ENCODE results near the gene VTN. TPM values are rescaled to one million over a fixed set of nuclear protein-coding genes. Genes with fewer than 3 reads are reported as not detected.

Gene VTN
- total and polyA plus RNA-seq, 2 experiments from 2014 or later, result 0.34 TPM; not detected in 1

DNA sequence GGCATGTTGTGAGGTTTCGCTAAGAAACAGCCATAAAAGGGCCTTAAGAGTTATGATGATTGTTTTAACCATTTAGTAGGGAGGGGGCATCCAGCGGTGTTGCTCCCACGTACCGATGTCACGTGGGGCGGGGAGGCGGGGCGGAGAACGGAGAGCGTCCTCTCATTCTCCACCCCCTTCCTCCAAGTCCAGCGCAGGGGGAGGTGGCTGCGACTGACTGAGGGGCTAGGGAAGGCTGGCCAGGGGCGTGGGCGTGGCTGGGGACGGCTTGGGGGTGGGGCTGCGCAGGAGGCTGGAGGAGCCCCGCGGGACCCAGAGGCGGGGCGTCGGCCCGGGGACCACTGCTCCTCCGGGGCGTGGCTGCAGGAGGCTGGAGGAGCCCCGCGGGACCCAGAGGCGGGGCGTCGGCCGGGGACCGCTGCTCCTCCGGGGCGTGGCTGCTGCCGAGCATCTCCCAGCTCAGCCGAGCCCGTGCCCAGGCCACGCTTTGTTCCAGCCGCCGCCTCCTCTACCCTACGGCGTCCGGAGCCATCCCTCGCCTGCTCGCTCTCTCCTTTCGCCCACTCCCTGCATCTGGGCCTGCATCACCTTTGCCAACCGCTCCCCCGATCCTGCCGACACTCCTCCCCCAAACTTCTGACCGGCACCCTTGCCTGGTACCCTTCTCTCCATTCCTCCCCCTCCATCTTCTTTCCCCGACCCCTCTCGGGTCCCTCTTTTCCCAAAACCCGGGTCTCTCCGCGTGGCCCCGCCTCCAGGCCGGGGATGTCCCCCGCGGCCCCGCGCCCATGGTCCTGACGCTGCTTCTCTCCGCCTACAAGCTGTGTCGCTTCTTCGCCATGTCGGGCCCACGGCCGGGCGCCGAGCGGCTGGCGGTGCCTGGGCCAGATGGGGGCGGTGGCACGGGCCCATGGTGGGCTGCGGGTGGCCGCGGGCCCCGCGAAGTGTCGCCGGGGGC is 1.4 kb upstream of the VTN start, which contains the start of gene SARM1:
SARM1 (plus strand) TSS at position 450 of the 958 bp plus-strand sequence; CDS start at position 789, 339 bp downstream.
- Histone ChIP-seq H3K4me2 (ENCODE audit: unreplicated experiment) (peak within 1 kb of the TSS; percentile 61), H3K9me2 (ENCODE audit: insufficient read depth) (no peaks in the 10 kb centered on the region), H3K9me3 (ENCODE audit: low read depth) (no peaks in the 10 kb centered on the region), H2AFZ (peak within 1 kb of the TSS; percentile 71), H3K27me3 (replicated peaks; ENCODE audit: insufficient read depth) (no peaks in the 10 kb centered on the region), H3K9ac (peak within 1 kb of the TSS; percentile 58), H3K4me1 (ENCODE audit: insufficient read depth) (peaks cover 6% of the 10 kb centered on the region), H4K20me1 (ENCODE audit: insufficient read depth) (no peaks in the 10 kb centered on the region), H3K36me3 (ENCODE audit: low read depth) (no peaks in the 10 kb centered on the region), H3K27ac (peak within 1 kb of the TSS; percentile 21), H3K79me2 (ENCODE audit: insufficient read depth) (peaks cover 16% of the 10 kb centered on the region), H3F3A (ENCODE audit: insufficient read depth) (peaks cover 16% of the 10 kb centered on the region), H3K4me3 (peak within 1 kb of the TSS; percentile 65)
- TF ChIP-seq EZH2phosphoT487 (IDR thresholded peaks at IDR 0.05; ENCODE audit: insufficient read depth, low read depth) (no peak), EZH2 (IDR thresholded peaks at IDR 0.05; ENCODE audit: insufficient read depth, poor library complexity, severe bottlenecking) (no peak)
- in situ Hi-C loops (cut with MboI), result no loop called here
- WGBS, 2 experiments (ENCODE audit: low coverage in 1 of 2, low lambda C conversion rate in 2 of 2, missing lambda C conversion rate in 2 of 2), result 1% methylated on average over 55 to 76 of the region's 80 CpGs
- DNase-seq, result peak; percentile 88

DNA sequence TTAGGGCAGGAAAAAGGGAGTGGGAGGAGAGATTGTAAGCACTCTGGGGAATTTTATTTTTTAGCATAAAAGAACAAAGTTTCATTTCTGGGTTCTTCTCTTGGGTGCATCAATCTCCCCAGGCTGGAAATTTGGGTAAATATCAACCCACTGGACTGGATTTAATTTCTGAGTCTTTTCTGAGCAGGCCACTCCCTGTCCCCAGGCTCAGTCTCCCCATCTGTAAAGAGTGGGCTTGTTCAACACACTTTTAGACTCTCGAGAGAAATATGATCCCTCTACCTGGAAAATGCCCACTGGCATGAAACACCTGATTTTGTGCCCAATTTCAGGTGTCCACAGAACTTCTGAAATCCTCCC is 617 bp upstream of the VTN start:
- DNase-seq, result no peak
- H2AFZ ChIP-seq, result peak overlapping the region; percentile 71
- TF ChIP-seq EZH2 (IDR thresholded peaks at IDR 0.05; ENCODE audit: insufficient read depth, poor library complexity, severe bottlenecking) (no peak), EZH2phosphoT487 (IDR thresholded peaks at IDR 0.05; ENCODE audit: insufficient read depth, low read depth) (no peak)
- in situ Hi-C loops (cut with MboI), result no loop called here
- H3K9ac ChIP-seq, result peak overlapping the region; percentile 33; the same call in 1 of the 2 replicates
- no peaks in the 10 kb centered on the region for H3K36me3 ChIP-seq (ENCODE audit: low read depth)
- 46 to 52% methylated on average over 1 of the region's 1 CpG for WGBS, 2 experiments (ENCODE audit: low coverage in 1 of 2, low lambda C conversion rate in 2 of 2, missing lambda C conversion rate in 2 of 2)
- H3K27me3 ChIP-seq (replicated peaks; ENCODE audit: insufficient read depth), result no peaks in the 10 kb centered on the region
- no peak overlapping the region for H3K4me2 ChIP-seq (ENCODE audit: unreplicated experiment)
- peak overlapping the region; percentile 21 for H3K27ac ChIP-seq
- H3K9me3 ChIP-seq (ENCODE audit: low read depth), result no peaks in the 10 kb centered on the region
- H3K9me2 ChIP-seq (ENCODE audit: insufficient read depth), result no peaks in the 10 kb centered on the region
- H3K4me1 ChIP-seq (ENCODE audit: insufficient read depth), result peaks cover 6% of the 10 kb centered on the region
- H3K79me2 ChIP-seq (ENCODE audit: insufficient read depth), result peaks cover 16% of the 10 kb centered on the region
- H3F3A ChIP-seq (ENCODE audit: insufficient read depth), result peaks cover 16% of the 10 kb centered on the region
- no peaks in the 10 kb centered on the region for H4K20me1 ChIP-seq (ENCODE audit: insufficient read depth)
- H3K4me3 ChIP-seq, result peak overlapping the region; percentile 65

- peaks cover 6% of the 10 kb centered on the region for H3K4me1 ChIP-seq (ENCODE audit: insufficient read depth)
- H3K4me3 ChIP-seq, result no peak overlapping the region
- WGBS, 2 experiments (ENCODE audit: low coverage in 1 of 2, low lambda C conversion rate in 2 of 2, missing lambda C conversion rate in 2 of 2), result 64% methylated on average over 10 of the region's 10 CpGs
- no peak overlapping the region for H2AFZ ChIP-seq
- no peak overlapping the region for H3K4me2 ChIP-seq (ENCODE audit: unreplicated experiment)
- no peaks in the 10 kb centered on the region for H4K20me1 ChIP-seq (ENCODE audit: insufficient read depth)
- no peaks in the 10 kb centered on the region for H3K9me3 ChIP-seq (ENCODE audit: low read depth)
- H3F3A ChIP-seq (ENCODE audit: insufficient read depth), result peaks cover 16% of the 10 kb centered on the region
- in situ Hi-C loops (cut with MboI), result no loop called here
- H3K36me3 ChIP-seq (ENCODE audit: low read depth), result no peaks in the 10 kb centered on the region
- H3K79me2 ChIP-seq (ENCODE audit: insufficient read depth), result peaks cover 16% of the 10 kb centered on the region
- no peaks in the 10 kb centered on the region for H3K27me3 ChIP-seq (replicated peaks; ENCODE audit: insufficient read depth)
- TF ChIP-seq EZH2phosphoT487 (IDR thresholded peaks at IDR 0.05; ENCODE audit: insufficient read depth, low read depth) (no peak), EZH2 (IDR thresholded peaks at IDR 0.05; ENCODE audit: insufficient read depth, poor library complexity, severe bottlenecking) (no peak)
- no peaks in the 10 kb centered on the region for H3K9me2 ChIP-seq (ENCODE audit: insufficient read depth)
- H3K27ac ChIP-seq, result no peak overlapping the region
- DNase-seq, result no peak
- no peak overlapping the region for H3K9ac ChIP-seq
Measured at GRCh38 chr17:28369684-28370034, 448 bp downstream of the VTN start.

GRCh38 chr17:28368915-28369683 is 1.0 kb downstream of the VTN start:
- H3K9me3 ChIP-seq (ENCODE audit: low read depth), result no peaks in the 10 kb centered on the region
- no peak overlapping the region for H3K9ac ChIP-seq
- H3K27me3 ChIP-seq (replicated peaks; ENCODE audit: insufficient read depth), result no peaks in the 10 kb centered on the region
- H3K27ac ChIP-seq, result no peak overlapping the region
- no peak overlapping the region for H3K4me3 ChIP-seq
- no peak overlapping the region for H2AFZ ChIP-seq
- no peaks in the 10 kb centered on the region for H4K20me1 ChIP-seq (ENCODE audit: insufficient read depth)
- H3K9me2 ChIP-seq (ENCODE audit: insufficient read depth), result no peaks in the 10 kb centered on the region
- no peak for DNase-seq
- H3F3A ChIP-seq (ENCODE audit: insufficient read depth), result peaks cover 16% of the 10 kb centered on the region
- in situ Hi-C loops (cut with MboI), result no loop called here
- no peaks in the 10 kb centered on the region for H3K36me3 ChIP-seq (ENCODE audit: low read depth)
- H3K4me1 ChIP-seq (ENCODE audit: insufficient read depth), result peaks cover 6% of the 10 kb centered on the region
- 94% methylated on average over 19 to 23 of the region's 23 CpGs for WGBS, 2 experiments (ENCODE audit: low coverage in 1 of 2, low lambda C conversion rate in 2 of 2, missing lambda C conversion rate in 2 of 2)
- TF ChIP-seq EZH2 (IDR thresholded peaks at IDR 0.05; ENCODE audit: insufficient read depth, poor library complexity, severe bottlenecking) (no peak), EZH2phosphoT487 (IDR thresholded peaks at IDR 0.05; ENCODE audit: insufficient read depth, low read depth) (no peak)
- no peak overlapping the region for H3K4me2 ChIP-seq (ENCODE audit: unreplicated experiment)
- peaks cover 11% of the 10 kb centered on the region for H3K79me2 ChIP-seq (ENCODE audit: insufficient read depth)

All from GM23248 (cell line).